H1 (cell line): ENCODE results near the gene CUBN. TPM values are rescaled to one million over a fixed set of nuclear protein-coding genes. Genes with fewer than 3 reads are reported as not detected.

ENCODE experiments used
- CTCF ChIA-PET: fragments of 300-600 bp; sonication (Branson Sonifier 250); formaldehyde crosslinking; loops from one replicate; lab custom pipeline; 2021; ENCODE audit not compliant: partially characterized antibody; lab: Charles Lee
- POLR2A ChIA-PET: fragments of 300-600 bp; sonication (Branson Sonifier 250); formaldehyde crosslinking; loops from one replicate; lab custom pipeline; 2021; ENCODE audit warnings: inconsistent platforms; ENCODE audit not compliant: partially characterized antibody; lab: Charles Lee
- DNase-seq, 2 experiments: peaks; one replicate each; pipeline versions ENCODE4 v3.0.0 to v3.0.0-alpha.2; 2010 to 2022; ENCODE audit warnings: low spot score in 2 of 2, low read depth in 1 of 2, mixed read lengths in 1 of 2
- FAIRE-seq: peaks from 2 replicates; lab custom pipeline; 2011; peaks lifted over from hg19 to GRCh38; lab: Jason Lieb, UNC
- H2AFZ ChIP-seq: 2 replicates; pipeline ENCODE4 v1.8.1; 2012; ENCODE audit warnings: low read length, inconsistent platforms
- H2AK5ac ChIP-seq: 2 replicates; pipeline ENCODE4 v1.6.1; 2013; ENCODE audit warnings: low read depth, low read length
- H2BK120ac ChIP-seq: replicated peaks from 2 replicates; pipeline ENCODE3; 2013; ENCODE audit warnings: low read depth, low read length, inconsistent platforms
- H2BK12ac ChIP-seq: 2 replicates; pipeline ENCODE4 v1.6.1; 2013; ENCODE audit warnings: low read depth, low read length
- H2BK15ac ChIP-seq: 2 replicates; pipeline ENCODE4 v1.6.1; 2013; ENCODE audit warnings: low read length
- H2BK20ac ChIP-seq: 2 replicates; pipeline ENCODE4 v1.6.1; 2013; ENCODE audit warnings: low read length
- H2BK5ac ChIP-seq: 2 replicates; pipeline ENCODE4 v1.6.1; 2013; ENCODE audit warnings: low read depth, low read length
- H3K14ac ChIP-seq: 2 replicates; pipeline ENCODE4 v1.6.1; 2013; ENCODE audit warnings: inconsistent platforms; ENCODE audit not compliant: insufficient read length
- H3K18ac ChIP-seq: 2 replicates; pipeline ENCODE4 v1.6.1; 2013; ENCODE audit warnings: low read length; ENCODE audit errors: extremely low read depth
- H3K23ac ChIP-seq: 2 replicates; pipeline ENCODE4 v1.6.1; 2013; ENCODE audit warnings: inconsistent platforms; ENCODE audit not compliant: insufficient read length
- H3K23me2 ChIP-seq: 2 replicates; pipeline ENCODE4 v1.6.1; 2013; ENCODE audit warnings: low read depth, low read length
- H3K27ac ChIP-seq: 2 replicates; pipeline ENCODE4 v1.6.1; 2011; ENCODE audit warnings: low read depth, low read length, inconsistent platforms
- H3K27me3 ChIP-seq, 4 experiments: replicated peaks in 1 of 4; 1 replicate in 1 of 4; 2 replicates in 3 of 4; pipeline versions ENCODE4 v1.6.1 to v1.8.1; 2011 to 2013; ENCODE audit warnings: low read length in 3 of 4, mild to moderate bottlenecking in 3 of 4, inconsistent platforms in 2 of 4, mixed read lengths in 2 of 4, moderate library complexity in 1 of 4; ENCODE audit not compliant: control insufficient read depth in 3 of 4, insufficient read depth in 3 of 4; ENCODE audit errors: extremely low read depth in 1 of 4
- H3K36me3 ChIP-seq, 4 experiments: 2 replicates each; pipeline versions ENCODE4 v1.6.1 to v1.8.1; 2011 to 2013; ENCODE audit warnings: mild to moderate bottlenecking in 4 of 4, low read length in 3 of 4, moderate library complexity in 2 of 4, control low read depth in 1 of 4, inconsistent platforms in 1 of 4; ENCODE audit not compliant: insufficient read depth in 4 of 4, control insufficient read depth in 2 of 4
- H3K4ac ChIP-seq: replicated peaks from 2 replicates; pipeline ENCODE3; 2013; ENCODE audit warnings: low read length, low read depth, mixed read lengths, inconsistent platforms; ENCODE audit not compliant: insufficient read length
- H3K4me1 ChIP-seq, 4 experiments: replicated peaks in 1 of 4; 1 replicate in 1 of 4; 2 replicates in 3 of 4; pipeline versions ENCODE4 v1.6.1 to v1.8.1; 2011 to 2013; ENCODE audit warnings: low read length in 3 of 4, inconsistent platforms in 2 of 4, mixed read lengths in 1 of 4; ENCODE audit not compliant: insufficient read depth in 4 of 4, control insufficient read depth in 3 of 4
- H3K4me2 ChIP-seq, 2 experiments: 2 replicates each; pipeline versions ENCODE4 v1.6.1 to v1.8.1; 2011 to 2013; ENCODE audit warnings: low read depth in 2 of 2, low read length in 2 of 2, control low read depth in 1 of 2, inconsistent platforms in 1 of 2, mild to moderate bottlenecking in 1 of 2; ENCODE audit not compliant: insufficient read depth in 1 of 2
- H3K4me3 ChIP-seq, 4 experiments: fragments of 200-600, 300-600 bp in 1 of 4; sonication (generic), shearing (Covaris generic), sonication (Bioruptor Twin) in 1 of 4; 2 replicates each; pipeline versions ENCODE4 v1.5.1 to v1.8.1; 2011 to 2016; ENCODE audit warnings: low read length in 4 of 4, low read depth in 3 of 4, control low read depth in 2 of 4, inconsistent platforms in 2 of 4, mild to moderate bottlenecking in 2 of 4, mixed read lengths in 1 of 4, moderate library complexity in 1 of 4; ENCODE audit not compliant: insufficient read depth in 2 of 4; ENCODE audit errors: extremely low read depth in 1 of 4
- H3K56ac ChIP-seq: replicated peaks from 2 replicates; pipeline ENCODE3; 2013; ENCODE audit warnings: low read depth, mild to moderate bottlenecking, mixed read lengths, low read length, inconsistent platforms; ENCODE audit not compliant: insufficient read length
- H3K79me1 ChIP-seq: 2 replicates; pipeline ENCODE4 v1.6.1; 2013; ENCODE audit warnings: low read depth, low read length, control low read depth
- H3K79me2 ChIP-seq, 2 experiments: 2 replicates each; pipeline versions ENCODE4 v1.6.1 to v1.8.1; 2012 to 2013; ENCODE audit warnings: low read length in 2 of 2, mild to moderate bottlenecking in 2 of 2, inconsistent platforms in 1 of 2; ENCODE audit not compliant: insufficient read depth in 2 of 2, control insufficient read depth in 1 of 2
- H3K9ac ChIP-seq, 4 experiments: replicated peaks in 1 of 4; 1 replicate in 1 of 4; 2 replicates in 3 of 4; pipeline versions ENCODE4 v1.6.1 to v1.8.1; 2011 to 2013; ENCODE audit warnings: low read depth in 3 of 4, low read length in 3 of 4, control low read depth in 2 of 4, mild to moderate bottlenecking in 2 of 4, moderate library complexity in 2 of 4, inconsistent platforms in 1 of 4; ENCODE audit errors: extremely low read depth in 1 of 4
- H3K9me3 ChIP-seq, 2 experiments: 2 replicates each; pipeline versions ENCODE4 v1.6.1 to v1.8.1; 2012 to 2013; ENCODE audit warnings: mild to moderate bottlenecking in 2 of 2, moderate library complexity in 2 of 2, control low read depth in 1 of 2, inconsistent platforms in 1 of 2, low read depth in 1 of 2, low read length in 1 of 2, mixed read lengths in 1 of 2; ENCODE audit not compliant: insufficient read depth in 2 of 2
- H4K20me1 ChIP-seq, 2 experiments: replicated peaks in 1 of 2; 2 replicates each; pipeline versions ENCODE3 to v1.8.1; 2011 to 2013; ENCODE audit warnings: inconsistent platforms in 2 of 2, low read length in 2 of 2, mild to moderate bottlenecking in 1 of 2; ENCODE audit not compliant: insufficient read depth in 2 of 2, control insufficient read depth in 1 of 2
- H4K5ac ChIP-seq: 2 replicates; pipeline ENCODE4 v1.6.1; 2013; ENCODE audit warnings: low read length, low read depth, mixed read lengths, inconsistent platforms; ENCODE audit not compliant: insufficient read length
- H4K8ac ChIP-seq: 2 replicates; pipeline ENCODE4 v1.8.0; 2013; ENCODE audit warnings: mild to moderate bottlenecking, moderate library complexity, low read length, inconsistent platforms; ENCODE audit not compliant: insufficient read depth; ENCODE audit errors: extremely low read depth
- H4K91ac ChIP-seq: replicated peaks from 2 replicates; pipeline ENCODE3; 2013; ENCODE audit warnings: low read length, mixed read lengths, inconsistent platforms; ENCODE audit not compliant: insufficient read length
- BACH1 ChIP-seq: IDR thresholded peaks from 2 replicates; pipeline ENCODE4 v1.6.1; 2012; ENCODE audit warnings: low read length, improper control_type of control experiment
- CBX5 ChIP-seq: fragments of 300-800, 300-1000 bp; sonication (generic); IDR thresholded peaks from 2 replicates; pipeline ENCODE4 v1.7.1; 2016; ENCODE audit warnings: antibody characterized with exemption, low read length, low read depth
- CREB1 ChIP-seq: IDR thresholded peaks from 2 replicates; pipeline ENCODE4 v1.6.1; 2012; ENCODE audit warnings: inconsistent platforms
- EZH2 ChIP-seq: fragments of 200-600 bp; sonication (generic); IDR thresholded peaks from 2 replicates; pipeline ENCODE4 v1.7.1; 2012; ENCODE audit warnings: low read depth, mild to moderate bottlenecking, moderate library complexity, low read length, inconsistent platforms; ENCODE audit not compliant: severe bottlenecking
- KDM4A ChIP-seq: IDR thresholded peaks from one replicate; pipeline ENCODE4 v1.7.1; 2012; ENCODE audit warnings: low read depth, mild to moderate bottlenecking, moderate library complexity, low read length, inconsistent platforms; ENCODE audit not compliant: severe bottlenecking
- POLR2A ChIP-seq, 2 experiments: IDR thresholded peaks; 1 replicate in 1 of 2; 2 replicates in 1 of 2; pipeline ENCODE4 v1.6.1; 2011; ENCODE audit warnings: low read depth in 2 of 2, low read length in 2 of 2, mild to moderate bottlenecking in 2 of 2; ENCODE audit errors: control extremely low read depth in 1 of 2
- POU5F1 ChIP-seq: IDR thresholded peaks from 2 replicates; pipeline ENCODE4 v1.6.1; 2011; ENCODE audit warnings: low read depth, mild to moderate bottlenecking, low read length, moderate library complexity
- SP2 ChIP-seq: IDR thresholded peaks from 2 replicates; pipeline ENCODE4 v1.6.1; 2012; ENCODE audit warnings: mild to moderate bottlenecking, low read length, inconsistent platforms
- SRF ChIP-seq: IDR thresholded peaks from 2 replicates; pipeline ENCODE4 v1.6.1; 2011; ENCODE audit warnings: mild to moderate bottlenecking, low read depth, low read length, moderate library complexity
- polyA plus RNA-seq, 7 experiments: library from polyadenylated mRNA; depleted of rRNA in 3 of 7; stranded (reverse) in 5 of 7; unstranded in 2 of 7; fragments of >200 nt in 5 of 7; fragments of 200-250 nt in 2 of 7; gene quantifications; 1 replicate in 5 of 7; 2 replicates in 1 of 7; 4 replicates in 1 of 7; pipeline versions ENCODE4 v1.2.1 to v1.2.3, GENCODE V29; 2011 to 2013; ENCODE audit warnings: missing spikeins in 2 of 7, mixed read lengths in 2 of 7
- total RNA-seq: library from RNA; stranded (reverse); fragmentation: NEBNext Ultra II Directional; extraction: Animal tissue kit (Norgen Biotek cat#: 25700); gene quantifications from 2 replicates; pipeline ENCODE4 v1.2.1, GENCODE V29; 2021

Gene CUBN
- total and polyA plus RNA-seq, 2 of the 8 experiments (the other 6 are each of a cell fraction or from before 2014, with no cell fraction given), result 0.04 to 0.08 TPM

- no peak overlapping the region for H2AFZ ChIP-seq
- no peak overlapping the region for H2BK120ac ChIP-seq
- no peaks in the 10 kb centered on the region for H3K23me2 ChIP-seq
- H3K4me2 ChIP-seq, result no peak overlapping the region
- no peak overlapping the region for H4K8ac ChIP-seq
- no peaks in the 10 kb centered on the region for H3K36me3 ChIP-seq
- FAIRE-seq (no peak), DNase-seq (no peak)
- H3K79me2 ChIP-seq, result no peaks in the 10 kb centered on the region
- no peak overlapping the region for H2BK15ac ChIP-seq
- no peak overlapping the region for H3K14ac ChIP-seq
- H2BK20ac ChIP-seq, result no peak overlapping the region
- H4K20me1 ChIP-seq, result no peaks in the 10 kb centered on the region
- no peak overlapping the region for H2AK5ac ChIP-seq
- no peak overlapping the region for H4K5ac ChIP-seq
- H2BK12ac ChIP-seq, result no peak overlapping the region
- POLR2A ChIA-PET, result no interaction called here
- no peak overlapping the region for H3K4ac ChIP-seq
- no peak overlapping the region for H3K23ac ChIP-seq
- H3K4me3 ChIP-seq, result no peak overlapping the region
- H3K27me3 ChIP-seq, result no peaks in the 10 kb centered on the region
- no peak overlapping the region for H3K18ac ChIP-seq
- TF ChIP-seq SRF (no peak), POU5F1 (no peak), CREB1 (no peak), POLR2A (IDR thresholded peaks at IDR 0.05; ENCODE audit: control extremely low read depth in 1 of 2, low read depth in 2 of 2, low read length in 2 of 2) (no peak), SP2 (no peak), BACH1 (no peak), KDM4A (no peak), EZH2 (no peak), CBX5 (no peak)
- no peak overlapping the region for H3K27ac ChIP-seq
- no peaks in the 10 kb centered on the region; a peak in 1 of 4 replicates for H3K9me3 ChIP-seq
- H3K9ac ChIP-seq, result no peak overlapping the region
- CTCF ChIA-PET, result no interaction called here
- no peak overlapping the region for H4K91ac ChIP-seq
- no peak overlapping the region for H2BK5ac ChIP-seq
- H3K79me1 ChIP-seq, result no peaks in the 10 kb centered on the region
- no peaks in the 10 kb centered on the region for H3K4me1 ChIP-seq
- no peak overlapping the region for H3K56ac ChIP-seq
Measured at GRCh38 chr10:16976803-16977202, 152.8 kb downstream of the CUBN start.
